Erythroblast (primary cell): Measurements from ENCODE around the gene RHOT2.

Experiments
- GATA1 ChIP-seq: IDR thresholded peaks from 2 replicates; pipeline ENCODE4 v1.6.1; 2011; ENCODE audit warnings: low read depth, mild to moderate bottlenecking, control low read depth, low read length, moderate library complexity
- POLR2A ChIP-seq: IDR thresholded peaks from 2 replicates; pipeline ENCODE4 v1.6.1; 2011; ENCODE audit warnings: mild to moderate bottlenecking, low read length

GRCh38 chr16:710500-711075, 42.7 kb downstream of the RHOT2 start:
- TF ChIP-seq POLR2A (no peak), GATA1 (no peak)
